Adipose tissue (tissue), 3 donors: ENCODE data around the gene RRN3. TPM values are rescaled to one million over a fixed set of nuclear protein-coding genes. Genes with fewer than 3 reads are reported as not detected.
"Not testable (repeated sequence)": the region's sequence is repeated elsewhere in the genome, so short reads cannot be mapped to it uniquely, and the experiment has no call there.

Experiments used
- H3K27ac ChIP-seq: one replicate; pipeline ENCODE4 v1.5.1; 2013; ENCODE audit warnings: low read depth, low read length
- WGBS, 3 donors: extraction: QIAGEN DNeasy Blood & Tissue Kit; methylation state at CpG; one replicate each; pipeline ENCODE4 v1.1.7; 2013; 5-methylcytosine and 5-hydroxymethylcytosine counted together
- polyA plus RNA-seq, 3 donors: library from polyadenylated mRNA; stranded (reverse); fragments of 200-250 nt; gene quantifications; one replicate each; pipeline ENCODE4 v1.2.3, GENCODE V29; 2013
- donor health status: healthy with polysubstance abuse.
- donor health status: Bipolar disorder and iron deficiency.
- donor health status: healthy.

Gene RRN3
- 10 to 100 TPM; 10.1 to 25.3 (median 17.4) TPM for polyA plus RNA-seq

GRCh38 chr16:15093955-15094827, at the start of gene RRN3:
Gene RRN3 (minus strand): TSS chr16:15094272. CDS start chr16:15094233, 39 bp downstream.
- H3K27ac ChIP-seq, result peak within 1 kb of the TSS; percentile 93
- WGBS, 3 donors, result 2 to 3% (median 3%) methylated on average over 52 to 56 of the region's 56 CpGs

GRCh38 chr16:15143601-15144091, 49.6 kb upstream of the RRN3 start:
- 34 to 76% (median 36%) methylated on average over 20 to 26 of the region's 26 CpGs for WGBS, 3 donors

GRCh38 chr16:15142891-15143600, 49.0 kb upstream of the RRN3 start:
- H3K27ac ChIP-seq, result not testable (repeated sequence)

More at GRCh38 chr16:15143601-15144091, 49.6 kb upstream of the RRN3 start:
- not testable (repeated sequence) for H3K27ac ChIP-seq

GRCh38 chr16:15142107-15142890, 48.2 kb upstream of the RRN3 start:
- H3K27ac ChIP-seq, result not testable (repeated sequence)
- WGBS, 3 donors, result 68 to 82% (median 72%) methylated on average over 14 to 20 of the region's 27 CpGs

More at GRCh38 chr16:15142891-15143600, 49.0 kb upstream of the RRN3 start:
- WGBS, 3 donors, result 65 to 74% (median 72%) methylated on average over 11 to 19 of the region's 26 CpGs

- no peak overlapping the region for H3K27ac ChIP-seq
- WGBS, 3 donors, result 82 to 94% (median 84%) methylated on average over 10 to 15 of the region's 15 CpGs
These were observed 47.5 kb upstream of the RRN3 start for GRCh38 chr16:15141586-15141985.

- WGBS, 3 donors, result 60 to 84% (median 74%) methylated on average over 19 to 30 of the region's 30 CpGs
- not testable (repeated sequence) for H3K27ac ChIP-seq
These were observed 46.6 kb upstream of the RRN3 start for GRCh38 chr16:15140444-15141365.

GRCh38 chr16:15137514-15137913, 43.4 kb upstream of the RRN3 start:
- H3K27ac ChIP-seq, result not testable (repeated sequence)
- 74 to 85% (median 83%) methylated on average over 3 to 6 of the region's 15 CpGs for WGBS, 3 donors

GRCh38 chr16:15135483-15136360, 41.6 kb upstream of the RRN3 start:
- 83 to 89% (median 89%) methylated on average over 19 to 39 of the region's 50 CpGs for WGBS, 3 donors
- H3K27ac ChIP-seq, result not testable (repeated sequence)

GRCh38 chr16:15134752-15135482, 40.8 kb upstream of the RRN3 start:
- 93 to 95% (median 94%) methylated on average over 8 to 20 of the region's 33 CpGs for WGBS, 3 donors
- not testable (repeated sequence) for H3K27ac ChIP-seq

- not testable (repeated sequence) for H3K27ac ChIP-seq
- WGBS, 3 donors, result 93 to 95% (median 94%) methylated on average over 10 to 15 of the region's 31 CpGs
These were observed 39.5 kb upstream of the RRN3 start for GRCh38 chr16:15133554-15133953.

GRCh38 chr16:15132719-15133428, 38.8 kb upstream of the RRN3 start:
- not testable (repeated sequence) for H3K27ac ChIP-seq
- WGBS, 3 donors, result 93 to 96% (median 95%) methylated on average over 21 to 26 of the region's 41 CpGs

GRCh38 chr16:15130943-15131700, 37.0 kb upstream of the RRN3 start:
- 92 to 94% (median 93%) methylated on average over 29 to 43 of the region's 51 CpGs for WGBS, 3 donors
- not testable (repeated sequence) for H3K27ac ChIP-seq

- H3K27ac ChIP-seq, result not testable (repeated sequence)
- 95 to 98% (median 95%) methylated on average over 16 to 27 of the region's 37 CpGs for WGBS, 3 donors
These were observed 36.3 kb upstream of the RRN3 start for GRCh38 chr16:15130256-15130932.
